K562 (cell line): Measurements from ENCODE around the gene DGUOK. TPM values are rescaled to one million over a fixed set of nuclear protein-coding genes. Genes with fewer than 3 reads are reported as not detected.

ENCODE experiments used
- CTBP1 ChIP-seq: fragments of 450-650 bp; IDR thresholded peaks from 2 replicates; pipeline ENCODE4 v1.6.1; 2016; ENCODE audit warnings: borderline replicate concordance
- CTCF ChIP-seq, 3 experiments: IDR thresholded peaks in 2 of 3; conservative IDR thresholded peaks in 1 of 3; 2 replicates each; pipeline ENCODE4 v1.5.1; 2011 to 2012; ENCODE audit warnings: low read length in 3 of 3, mild to moderate bottlenecking in 3 of 3, control low read depth in 2 of 3, improper control_type of control experiment in 1 of 3, inconsistent platforms in 1 of 3, low read depth in 1 of 3, mixed read lengths in 1 of 3, moderate library complexity in 1 of 3; ENCODE audit not compliant: insufficient read depth in 2 of 3
- HNRNPL ChIP-seq: fragments of 200-400 bp; formaldehyde crosslinking; IDR thresholded peaks from 2 replicates; pipeline ENCODE4 v1.6.1; 2017; ENCODE audit warnings: low read depth, mild to moderate bottlenecking, low read length
- SREBF1 ChIP-seq: fragments of 150-350 bp; IDR thresholded peaks from 2 replicates; pipeline ENCODE4 v1.6.1; 2014; ENCODE audit warnings: antibody characterized with exemption, low read depth, low read length, borderline replicate concordance
- TGIF2 ChIP-seq: sonication (generic); formaldehyde crosslinking; IDR thresholded peaks from 2 replicates; pipeline ENCODE4 v1.8.1; 2022; ENCODE audit warnings: mild to moderate bottlenecking, missing genetic modification reagents, moderate library complexity
- TRIM24 ChIP-seq, 2 experiments: fragments of 450-650 bp; IDR thresholded peaks; 2 replicates each; pipeline ENCODE4 v1.6.1; 2016
- ZNF239 ChIP-seq: fragments of 250-450 bp; sonication (Bioruptor Pico); IDR thresholded peaks from 2 replicates; pipeline ENCODE4 v1.4.0; 2020; ENCODE audit warnings: mild to moderate bottlenecking
- polyA plus RNA-seq, 8 experiments: library from polyadenylated mRNA; depleted of rRNA in 4 of 8; stranded (reverse) in 5 of 8; unstranded in 3 of 8; fragments of >200 nt; fragmentation: Nextera tagmentation in 2 of 8; fragmentation: Illumina TruSeq in 1 of 8; extraction: Ambion mirVana in 2 of 8; extraction: Trizol in 1 of 8; gene quantifications; 2 replicates each; pipeline versions ENCODE4 v1.2.1 to v1.2.3, GENCODE V29; 2011 to 2014; ENCODE audit warnings: inconsistent platforms in 1 of 8, missing spikeins in 1 of 8
- total RNA-seq, 7 experiments: library from RNA; depleted of rRNA in 6 of 7; stranded (reverse); fragments of >200 nt in 6 of 7; fragmentation: Illumina TruSeq in 2 of 7; extraction: Trizol in 2 of 7; gene quantifications; 2 replicates each; pipeline versions ENCODE4 v1.2.1 to v1.2.3, GENCODE V29; 2011 to 2021; ENCODE audit warnings: low replicate concordance in 1 of 7
- TF ChIP-seq, protein P1 (sequence below), 2 experiments: fragments of 450-650 bp in 1 of 2; sonication (generic) in 1 of 2; formaldehyde crosslinking in 1 of 2; IDR thresholded peaks; 2 replicates each; pipeline versions ENCODE4 v1.7.1 to v1.9.0; 2016 to 2022; ENCODE audit warnings: inconsistent platforms in 1 of 2, mild to moderate bottlenecking in 1 of 2, missing genetic modification reagents in 1 of 2
- TF ChIP-seq, protein P2 (sequence below): fragments of 200-800 bp; sonication (Bioruptor generic); IDR thresholded peaks from 2 replicates; pipeline ENCODE4 v1.6.1; 2016; ENCODE audit warnings: missing genetic modification characterization, missing compliant biosample characterization

DGUOK gene
- total and polyA plus RNA-seq, 9 of the 15 experiments (the other 6 are each of a cell fraction or from before 2014, with no cell fraction given): 67.0 to 288 (median 126) TPM

DNA sequence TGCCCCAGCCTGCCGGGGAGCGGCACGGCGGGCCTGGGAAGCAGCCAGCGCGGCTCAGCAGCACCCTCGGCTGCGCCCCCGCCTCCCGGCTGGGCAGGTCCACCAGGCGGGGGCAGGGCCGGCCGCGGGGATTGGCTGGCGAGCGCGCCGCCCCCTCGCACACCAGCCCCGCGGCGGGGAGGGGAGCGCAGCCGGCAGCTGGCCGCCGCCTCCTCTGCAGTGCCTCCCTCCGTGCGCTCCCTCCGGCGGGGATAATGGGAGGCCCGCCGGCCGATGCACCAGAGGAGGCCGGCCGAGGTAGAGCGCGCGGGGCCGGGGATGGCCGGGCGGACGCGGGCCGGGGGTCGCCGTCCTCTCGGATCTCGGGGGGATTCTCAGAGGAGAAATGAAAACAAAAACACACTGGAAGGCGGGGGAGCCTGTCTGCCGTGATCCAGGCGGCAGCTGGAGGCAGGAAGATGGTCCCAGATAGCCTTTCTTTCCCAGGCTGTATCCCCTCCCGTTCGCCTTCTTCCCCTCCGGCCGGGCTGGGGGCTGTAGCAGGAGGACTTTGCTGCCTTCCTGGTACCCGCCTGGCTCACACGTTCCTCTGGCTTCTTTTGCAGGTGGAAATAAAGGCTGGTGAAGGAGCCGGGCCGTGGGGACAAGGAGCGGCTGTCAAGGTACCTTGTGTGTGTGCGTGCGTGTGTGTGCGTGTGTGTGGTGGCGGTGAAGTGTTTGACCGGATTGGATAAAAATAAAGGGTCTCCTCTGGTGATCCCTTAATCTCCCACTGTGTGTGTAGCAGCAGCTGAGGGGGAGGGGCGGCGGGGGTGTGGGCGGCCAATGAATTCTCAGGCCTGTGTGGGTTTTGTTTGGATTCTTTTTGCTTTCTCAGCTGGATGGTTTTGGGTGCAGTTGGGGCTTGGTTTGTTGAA lies 76.1 kb downstream of the DGUOK start (continued):
- TF ChIP-seq, protein P1, sequence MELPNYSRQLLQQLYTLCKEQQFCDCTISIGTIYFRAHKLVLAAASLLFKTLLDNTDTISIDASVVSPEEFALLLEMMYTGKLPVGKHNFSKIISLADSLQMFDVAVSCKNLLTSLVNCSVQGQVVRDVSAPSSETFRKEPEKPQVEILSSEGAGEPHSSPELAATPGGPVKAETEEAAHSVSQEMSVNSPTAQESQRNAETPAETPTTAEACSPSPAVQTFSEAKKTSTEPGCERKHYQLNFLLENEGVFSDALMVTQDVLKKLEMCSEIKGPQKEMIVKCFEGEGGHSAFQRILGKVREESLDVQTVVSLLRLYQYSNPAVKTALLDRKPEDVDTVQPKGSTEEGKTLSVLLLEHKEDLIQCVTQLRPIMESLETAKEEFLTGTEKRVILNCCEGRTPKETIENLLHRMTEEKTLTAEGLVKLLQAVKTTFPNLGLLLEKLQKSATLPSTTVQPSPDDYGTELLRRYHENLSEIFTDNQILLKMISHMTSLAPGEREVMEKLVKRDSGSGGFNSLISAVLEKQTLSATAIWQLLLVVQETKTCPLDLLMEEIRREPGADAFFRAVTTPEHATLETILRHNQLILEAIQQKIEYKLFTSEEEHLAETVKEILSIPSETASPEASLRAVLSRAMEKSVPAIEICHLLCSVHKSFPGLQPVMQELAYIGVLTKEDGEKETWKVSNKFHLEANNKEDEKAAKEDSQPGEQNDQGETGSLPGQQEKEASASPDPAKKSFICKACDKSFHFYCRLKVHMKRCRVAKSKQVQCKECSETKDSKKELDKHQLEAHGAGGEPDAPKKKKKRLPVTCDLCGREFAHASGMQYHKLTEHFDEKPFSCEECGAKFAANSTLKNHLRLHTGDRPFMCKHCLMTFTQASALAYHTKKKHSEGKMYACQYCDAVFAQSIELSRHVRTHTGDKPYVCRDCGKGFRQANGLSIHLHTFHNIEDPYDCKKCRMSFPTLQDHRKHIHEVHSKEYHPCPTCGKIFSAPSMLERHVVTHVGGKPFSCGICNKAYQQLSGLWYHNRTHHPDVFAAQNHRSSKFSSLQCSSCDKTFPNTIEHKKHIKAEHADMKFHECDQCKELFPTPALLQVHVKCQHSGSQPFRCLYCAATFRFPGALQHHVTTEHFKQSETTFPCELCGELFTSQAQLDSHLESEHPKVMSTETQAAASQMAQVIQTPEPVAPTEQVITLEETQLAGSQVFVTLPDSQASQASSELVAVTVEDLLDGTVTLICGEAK (IDR thresholded peaks at IDR 0.05): peak; percentile 18; the same call in 1 of the 2 replicates
- TF ChIP-seq, protein P1 (CRISPR knock-in tag; IDR thresholded peaks at IDR 0.05): no peak
- TF ChIP-seq TRIM24 (IDR thresholded peaks at IDR 0.05) (no peak), CTBP1 (peak; percentile 94), ZNF239 (no peak), CTCF (IDR thresholded peaks at IDR 0.05 in 2 of 3, conservative IDR thresholded peaks at IDR 0.05 in 1 of 3; ENCODE audit: insufficient read depth in 2 of 3, low read depth in 1 of 3, low read length in 3 of 3) (peak in 2 of 3 experiments; percentile 0 to 3; a peak in 1 of 6 replicates), TGIF2 (CRISPR knock-in tag) (no peak), HNRNPL (0 out of 2 replicates have a peak, but pooled peaks have one; percentile 23), SREBF1 (no peak)
- TF ChIP-seq, protein P2, sequence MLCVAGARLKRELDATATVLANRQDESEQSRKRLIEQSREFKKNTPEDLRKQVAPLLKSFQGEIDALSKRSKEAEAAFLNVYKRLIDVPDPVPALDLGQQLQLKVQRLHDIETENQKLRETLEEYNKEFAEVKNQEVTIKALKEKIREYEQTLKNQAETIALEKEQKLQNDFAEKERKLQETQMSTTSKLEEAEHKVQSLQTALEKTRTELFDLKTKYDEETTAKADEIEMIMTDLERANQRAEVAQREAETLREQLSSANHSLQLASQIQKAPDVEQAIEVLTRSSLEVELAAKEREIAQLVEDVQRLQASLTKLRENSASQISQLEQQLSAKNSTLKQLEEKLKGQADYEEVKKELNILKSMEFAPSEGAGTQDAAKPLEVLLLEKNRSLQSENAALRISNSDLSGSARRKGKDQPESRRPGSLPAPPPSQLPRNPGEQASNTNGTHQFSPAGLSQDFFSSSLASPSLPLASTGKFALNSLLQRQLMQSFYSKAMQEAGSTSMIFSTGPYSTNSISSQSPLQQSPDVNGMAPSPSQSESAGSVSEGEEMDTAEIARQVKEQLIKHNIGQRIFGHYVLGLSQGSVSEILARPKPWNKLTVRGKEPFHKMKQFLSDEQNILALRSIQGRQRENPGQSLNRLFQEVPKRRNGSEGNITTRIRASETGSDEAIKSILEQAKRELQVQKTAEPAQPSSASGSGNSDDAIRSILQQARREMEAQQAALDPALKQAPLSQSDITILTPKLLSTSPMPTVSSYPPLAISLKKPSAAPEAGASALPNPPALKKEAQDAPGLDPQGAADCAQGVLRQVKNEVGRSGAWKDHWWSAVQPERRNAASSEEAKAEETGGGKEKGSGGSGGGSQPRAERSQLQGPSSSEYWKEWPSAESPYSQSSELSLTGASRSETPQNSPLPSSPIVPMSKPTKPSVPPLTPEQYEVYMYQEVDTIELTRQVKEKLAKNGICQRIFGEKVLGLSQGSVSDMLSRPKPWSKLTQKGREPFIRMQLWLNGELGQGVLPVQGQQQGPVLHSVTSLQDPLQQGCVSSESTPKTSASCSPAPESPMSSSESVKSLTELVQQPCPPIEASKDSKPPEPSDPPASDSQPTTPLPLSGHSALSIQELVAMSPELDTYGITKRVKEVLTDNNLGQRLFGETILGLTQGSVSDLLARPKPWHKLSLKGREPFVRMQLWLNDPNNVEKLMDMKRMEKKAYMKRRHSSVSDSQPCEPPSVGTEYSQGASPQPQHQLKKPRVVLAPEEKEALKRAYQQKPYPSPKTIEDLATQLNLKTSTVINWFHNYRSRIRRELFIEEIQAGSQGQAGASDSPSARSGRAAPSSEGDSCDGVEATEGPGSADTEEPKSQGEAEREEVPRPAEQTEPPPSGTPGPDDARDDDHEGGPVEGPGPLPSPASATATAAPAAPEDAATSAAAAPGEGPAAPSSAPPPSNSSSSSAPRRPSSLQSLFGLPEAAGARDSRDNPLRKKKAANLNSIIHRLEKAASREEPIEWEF (CRISPR knock-in tag): no peak
